ENCODE data around the gene CALML5. TPM values are rescaled to one million over a fixed set of nuclear protein-coding genes. Genes with fewer than 3 reads are reported as not detected.

Gene CALML5
- polyA plus RNA-seq, 1 of the 3 experiments (the other 2 are of a cell fraction), result not detected

- H3K9me3 ChIP-seq, result no peaks in the 10 kb centered on the region
- no peak overlapping the region for H3K4me2 ChIP-seq
- H2AFZ ChIP-seq (ENCODE audit: low read depth), result no peak overlapping the region
- no peaks in the 10 kb centered on the region for H4K20me1 ChIP-seq (ENCODE audit: insufficient read depth)
- H3K9me2 ChIP-seq, result no peaks in the 10 kb centered on the region
- TF ChIP-seq RXRA (IDR thresholded peaks at IDR 0.05; ENCODE audit: borderline replicate concordance, low read depth) (no peak), MXI1 (IDR thresholded peaks at IDR 0.05; ENCODE audit: low read depth, low read length) (no peak), ELF1 (IDR thresholded peaks at IDR 0.05) (no peak), USF2 (IDR thresholded peaks at IDR 0.05; ENCODE audit: borderline replicate concordance, low read depth, low read length) (no peak), YY1 (IDR thresholded peaks at IDR 0.05; ENCODE audit: low read depth) (no peak), JUND (IDR thresholded peaks at IDR 0.05) (no peak), RFX5 (IDR thresholded peaks at IDR 0.05; ENCODE audit: low read length) (no peak), MEF2A (IDR thresholded peaks at IDR 0.05; ENCODE audit: borderline replicate concordance, low read depth) (no peak), IRF3 (IDR thresholded peaks at IDR 0.05; ENCODE audit: low read depth, low read length) (no peak), NRF1 (IDR thresholded peaks at IDR 0.05; ENCODE audit: low read depth, low read length) (no peak), RCOR1 (IDR thresholded peaks at IDR 0.05; ENCODE audit: low read length) (no peak)
- no peak overlapping the region for H3K4me3 ChIP-seq (ENCODE audit: low read depth in 2 of 2, low read length in 1 of 2)
- H3K4me1 ChIP-seq (ENCODE audit: control insufficient read depth in 1 of 2, insufficient read depth in 2 of 2, low read depth in 1 of 2, low read length in 1 of 2), result no peaks in the 10 kb centered on the region; a peak in 1 of 4 replicates
- no peaks in the 10 kb centered on the region for H3F3A ChIP-seq (replicated peaks; ENCODE audit: insufficient read depth)
- no peaks in the 10 kb centered on the region for H3K79me2 ChIP-seq (ENCODE audit: insufficient read depth)
- CTCF ChIA-PET, result interaction anchor here (1.2 kb wide), 1 partner anchor 40 kb away, joined by 3 read pairs; no protein-coding TSS in a partner anchor
- no peak for DNase-seq
- no peaks in the 10 kb centered on the region for H3K36me3 ChIP-seq (replicated peaks in 1 of 2; ENCODE audit: control insufficient read depth in 1 of 2, insufficient read depth in 2 of 2, low read length in 1 of 2)
- no peak overlapping the region for H3K9ac ChIP-seq
- H3K27ac ChIP-seq (ENCODE audit: low read depth in 2 of 2, low read length in 1 of 2), result no peak overlapping the region
- peaks cover 8% of the 10 kb centered on the region for H3K27me3 ChIP-seq (ENCODE audit: insufficient read depth)
- 81% methylated on average over 12 of the region's 12 CpGs for WGBS (ENCODE audit: low lambda C conversion rate)
- POLR2A ChIA-PET, result no interaction called here
Measured at GRCh38 chr10:5502061-5502521, 2.7 kb upstream of the CALML5 start.

- H3K9me3 ChIP-seq, result no peaks in the 10 kb centered on the region
- H3K9me2 ChIP-seq, result no peaks in the 10 kb centered on the region
- no peaks in the 10 kb centered on the region for H3K4me1 ChIP-seq (ENCODE audit: control insufficient read depth in 1 of 2, insufficient read depth in 2 of 2, low read depth in 1 of 2, low read length in 1 of 2)
- no peaks in the 10 kb centered on the region for H3K36me3 ChIP-seq (replicated peaks in 1 of 2; ENCODE audit: control insufficient read depth in 1 of 2, insufficient read depth in 2 of 2, low read length in 1 of 2)
- POLR2A ChIA-PET, result no interaction called here
- H3K9ac ChIP-seq, result no peak overlapping the region
- CTCF ChIA-PET, result interaction anchor here (0.6 to 1.2 kb wide), 2 partner anchors 41 to 58 kb away, joined by 3 read pairs; no protein-coding TSS in a partner anchor
- TF ChIP-seq FOXJ3 (CRISPR knock-in tag; IDR thresholded peaks at IDR 0.05), result no peak
- no peak for TF ChIP-seq GABPA (IDR thresholded peaks at IDR 0.05; ENCODE audit: low read depth)
- TF ChIP-seq FOXM1 (IDR thresholded peaks at IDR 0.05; ENCODE audit: low read depth), result no peak
- no peak overlapping the region for H2AFZ ChIP-seq (ENCODE audit: low read depth)
- no peaks in the 10 kb centered on the region for H3F3A ChIP-seq (replicated peaks; ENCODE audit: insufficient read depth)
- WGBS (ENCODE audit: low lambda C conversion rate), result 57% methylated on average over 5 of the region's 5 CpGs
- H3K79me2 ChIP-seq (ENCODE audit: insufficient read depth), result no peaks in the 10 kb centered on the region
- H3K4me3 ChIP-seq (ENCODE audit: low read depth in 2 of 2, low read length in 1 of 2), result no peak overlapping the region
- DNase-seq, result no peak
- peaks cover 8% of the 10 kb centered on the region for H3K27me3 ChIP-seq (ENCODE audit: insufficient read depth)
- no peak overlapping the region for H3K4me2 ChIP-seq
- H4K20me1 ChIP-seq (ENCODE audit: insufficient read depth), result no peaks in the 10 kb centered on the region
- no peak overlapping the region for H3K27ac ChIP-seq (ENCODE audit: low read depth in 2 of 2, low read length in 1 of 2)
Measured at GRCh38 chr10:5500910-5501309, 1.5 kb upstream of the CALML5 start.

Data from SK-N-SH (cell line).